ENCODE results near the gene ANKRD1.

The ANKRD1 gene

GRCh38 chr10:90935581-90936275, 14.8 kb upstream of the ANKRD1 start:
- DNase-seq (ENCODE audit: low read depth): no peak

GRCh38 chr10:90930971-90931871, 10.3 kb upstream of the ANKRD1 start:
- DNase-seq (ENCODE audit: low read depth): peak; percentile 51

GRCh38 chr10:90930070-90930837, 9.4 kb upstream of the ANKRD1 start:
- peak; percentile 87 for DNase-seq (ENCODE audit: low read depth)

- DNase-seq (ENCODE audit: low read depth): no peak
These were observed 8.3 kb upstream of the ANKRD1 start for GRCh38 chr10:90929179-90929578.

- DNase-seq (ENCODE audit: low read depth): no peak
These were observed 6.4 kb upstream of the ANKRD1 start for GRCh38 chr10:90927293-90927692.

GRCh38 chr10:90925079-90926029, 4.5 kb upstream of the ANKRD1 start:
- DNase-seq (ENCODE audit: low read depth): no peak

GRCh38 chr10:90924552-90924951, 3.7 kb upstream of the ANKRD1 start:
- no peak for DNase-seq (ENCODE audit: low read depth)

- no peak for DNase-seq (ENCODE audit: low read depth)
These were observed 2.3 kb upstream of the ANKRD1 start for GRCh38 chr10:90923111-90923731.

GRCh38 chr10:90921906-90922305, 1.0 kb upstream of the ANKRD1 start:
- DNase-seq (ENCODE audit: low read depth): no peak

GRCh38 chr10:90919683-90920574, 958 bp downstream of the ANKRD1 start:
- DNase-seq (ENCODE audit: low read depth): no peak

- no peak for DNase-seq (ENCODE audit: low read depth)
These were observed 2.9 kb downstream of the ANKRD1 start for GRCh38 chr10:90917968-90918318.

- no peak for DNase-seq (ENCODE audit: low read depth)
These were observed 3.5 kb downstream of the ANKRD1 start for GRCh38 chr10:90917238-90917967.

GRCh38 chr10:90916392-90917237, 4.3 kb downstream of the ANKRD1 start:
- no peak for DNase-seq (ENCODE audit: low read depth)

GRCh38 chr10:90915766-90916075, 5.2 kb downstream of the ANKRD1 start:
- no peak for DNase-seq (ENCODE audit: low read depth)

- no peak for DNase-seq (ENCODE audit: low read depth)
These were observed 5.7 kb downstream of the ANKRD1 start for GRCh38 chr10:90914992-90915765.

GRCh38 chr10:90913774-90914420, 7.0 kb downstream of the ANKRD1 start:
- DNase-seq (ENCODE audit: low read depth): no peak

- no peak for DNase-seq (ENCODE audit: low read depth)
These were observed 7.9 kb downstream of the ANKRD1 start for GRCh38 chr10:90912854-90913479.
